Lung microvascular endothelial cell (primary cell): ENCODE results near the gene MYO1D. TPM values are rescaled to one million over a fixed set of nuclear protein-coding genes. Genes with fewer than 3 reads are reported as not detected.
"Not testable (repeated sequence)": the region's sequence is repeated elsewhere in the genome, so short reads cannot be mapped to it uniquely, and the experiment has no call there.

Source experiments
- DNase-seq, 2 donors: peaks; one replicate each; pipeline versions ENCODE4 v3.0.0 to v3.0.0-alpha.2; 2010; ENCODE audit warnings: low read depth in 2 of 2
- total RNA-seq: library from RNA; depleted of rRNA; stranded (reverse); fragments of >200 nt; gene quantifications from 2 replicates; pipeline ENCODE4 v1.2.1, GENCODE V29; 2014

The MYO1D gene
- total RNA-seq, 1 donor from 2014 or later = 56.3 TPM

DNA sequence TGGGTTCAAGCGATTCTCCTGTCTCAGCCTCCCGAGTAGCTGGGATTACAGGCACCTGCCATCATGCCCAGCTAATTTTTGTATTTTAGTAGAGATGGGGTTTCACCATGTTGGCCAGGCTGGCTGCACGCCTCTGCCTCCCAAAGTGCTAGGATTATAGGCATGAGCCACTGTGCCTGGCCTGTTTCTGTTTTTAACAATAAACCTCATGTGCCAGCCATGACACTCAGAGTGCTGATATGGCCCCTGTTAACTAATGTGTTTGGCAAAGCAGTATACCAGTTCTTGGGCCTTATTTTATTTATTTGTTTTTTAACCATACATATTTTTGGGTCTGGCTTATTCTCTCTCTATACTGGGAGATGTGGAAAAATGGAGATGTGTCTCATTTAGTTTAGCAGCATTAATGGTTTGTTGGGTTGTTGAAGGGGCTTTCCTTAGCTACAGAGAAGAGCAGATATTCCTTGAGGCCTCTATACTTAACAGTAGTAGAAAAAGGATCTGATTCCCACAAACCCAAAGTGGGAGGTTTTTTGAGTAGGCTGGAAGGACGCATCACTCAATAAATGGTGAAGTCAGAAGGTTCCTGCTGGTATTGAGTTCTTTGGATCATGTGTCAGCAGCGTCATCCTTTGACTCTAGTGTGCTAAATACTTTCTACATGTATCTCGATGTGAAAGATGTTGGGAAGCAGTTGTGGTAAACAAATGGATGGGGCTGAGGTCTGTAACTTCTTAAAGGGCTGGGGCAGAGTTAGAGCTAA lies 406.3 kb downstream of the MYO1D start:
- no peak for DNase-seq

DNA sequence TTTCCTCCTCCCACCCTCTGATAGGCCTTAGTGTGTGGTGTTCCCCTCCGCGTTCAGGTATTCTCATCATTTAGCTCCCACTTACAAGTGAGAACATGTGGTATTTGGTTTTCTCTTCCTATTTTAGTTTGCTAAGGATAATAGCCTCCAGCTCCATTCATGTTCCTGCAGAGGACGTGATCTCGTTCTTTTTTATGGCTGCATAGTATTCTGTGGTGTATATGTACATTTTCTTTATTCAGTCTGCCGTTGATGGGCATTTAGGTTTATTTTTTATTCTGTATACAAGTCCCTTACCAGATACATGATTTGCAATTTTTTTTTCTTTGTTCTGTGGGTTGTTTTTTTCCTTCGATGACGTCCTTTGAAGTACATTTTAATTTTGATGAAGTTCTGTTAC lies 409.0 kb downstream of the MYO1D start:
- no peak for DNase-seq

DNA sequence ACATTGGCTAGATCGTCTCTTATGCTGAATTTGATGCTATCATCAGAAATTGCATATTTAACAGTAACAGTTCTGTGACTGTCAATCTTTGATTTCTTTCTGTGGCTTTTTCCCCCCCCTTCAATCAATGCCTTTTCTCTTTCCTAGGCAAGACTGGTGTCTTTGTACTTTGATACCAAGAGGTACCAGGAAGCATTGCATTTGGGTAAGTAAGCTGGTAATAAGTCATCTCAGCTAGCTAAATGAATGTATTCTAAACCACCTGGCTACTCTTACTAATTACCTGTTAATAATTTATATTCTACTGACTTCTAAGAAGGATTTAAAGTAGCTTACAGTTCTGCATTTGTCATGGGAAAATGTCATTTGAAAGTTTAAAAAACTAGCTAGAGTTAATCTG lies 412.6 kb downstream of the MYO1D start:
- DNase-seq = no peak

DNA sequence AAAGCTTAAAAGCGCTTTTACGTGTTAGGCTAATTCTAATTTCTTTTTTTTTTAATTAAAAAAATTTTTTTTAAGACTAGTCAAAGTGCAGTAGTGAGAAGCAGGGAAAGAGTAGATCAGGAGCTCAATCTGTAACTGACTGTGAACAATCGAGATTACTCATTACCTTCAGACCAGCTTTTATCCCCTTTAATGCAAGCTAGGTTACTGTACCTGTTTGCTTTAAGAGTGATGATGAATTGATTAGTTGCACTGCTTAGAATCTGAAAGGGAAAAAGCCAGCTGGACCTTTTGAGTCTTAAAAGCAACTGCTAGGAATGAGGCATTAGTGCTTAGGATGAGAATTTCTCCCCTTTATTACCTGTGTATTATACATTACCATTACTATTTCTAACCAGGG lies 413.6 kb downstream of the MYO1D start:
- DNase-seq = no peak

DNA sequence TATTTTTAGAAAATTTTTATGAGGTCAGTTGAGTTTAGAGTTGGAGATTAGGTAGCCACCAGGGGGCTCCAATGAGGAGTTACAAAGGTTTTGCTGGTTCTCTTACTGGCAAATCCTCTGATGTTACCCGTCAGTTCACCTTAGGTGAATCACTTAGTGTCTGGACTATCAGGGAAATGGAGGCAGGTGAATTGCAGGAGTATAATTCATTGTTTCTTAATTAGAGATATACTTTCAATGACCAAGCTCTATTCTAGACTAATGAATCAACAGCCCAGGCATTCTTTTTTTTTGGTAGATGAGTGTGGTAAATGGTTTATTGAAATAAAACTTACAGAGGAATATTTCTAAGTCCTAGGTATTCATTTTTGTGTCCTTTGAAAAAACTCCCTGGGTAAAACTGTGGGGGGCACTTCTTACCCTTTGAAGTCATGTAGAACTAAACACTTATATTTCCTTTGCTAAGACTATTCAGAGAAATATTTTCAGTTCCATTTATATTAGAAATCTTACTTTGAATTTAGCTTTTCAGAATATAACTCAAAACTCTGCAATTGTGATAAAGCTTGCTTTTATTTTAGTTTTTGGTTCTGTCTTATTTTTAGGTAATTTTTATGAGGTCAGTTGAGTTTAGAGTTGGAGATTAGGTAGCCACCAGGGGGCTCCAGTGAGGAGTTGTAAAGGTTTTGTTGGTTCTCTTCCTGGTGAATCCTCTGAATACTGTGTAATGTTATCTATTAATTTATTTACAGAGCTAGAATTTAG lies 414.9 kb downstream of the MYO1D start:
- peak; percentile 73 to 80 for DNase-seq

DNA sequence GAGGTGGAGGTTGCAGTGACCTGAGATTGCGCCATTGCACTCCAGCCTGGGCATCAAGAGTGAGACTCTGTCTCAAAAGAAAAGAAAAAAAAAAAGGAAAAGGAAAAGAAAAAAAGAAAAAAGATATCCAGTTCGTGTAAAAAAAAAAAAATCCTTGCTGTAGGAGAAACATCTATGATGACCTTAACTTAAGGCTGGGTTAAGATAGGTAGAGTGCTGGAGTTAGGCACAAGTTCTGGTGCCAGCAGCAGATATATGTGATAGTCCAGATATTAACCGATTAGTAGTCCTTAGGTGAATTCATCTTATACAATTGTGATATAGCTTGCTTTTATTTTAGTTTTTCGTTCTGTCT lies 415.4 kb downstream of the MYO1D start:
- DNase-seq = no peak

DNA sequence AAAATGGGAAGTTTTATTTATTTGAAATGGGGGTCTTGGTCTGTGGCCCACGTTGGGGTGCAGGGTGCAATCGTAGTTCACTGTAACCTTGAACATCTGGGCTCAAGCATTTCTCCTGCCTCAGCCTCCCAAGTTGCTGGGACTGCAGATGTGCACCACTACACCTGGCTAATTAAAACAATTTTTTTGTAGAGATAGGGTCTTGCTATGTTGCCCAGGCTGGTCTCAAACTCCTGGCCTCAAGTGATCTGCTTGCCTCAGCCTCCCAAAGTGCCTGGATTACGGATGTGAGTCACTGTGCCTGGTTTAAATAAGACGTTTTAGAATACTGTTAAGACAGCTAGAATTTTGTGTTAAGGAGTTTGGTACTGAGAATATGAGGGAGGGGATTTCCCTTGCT lies 416.9 kb downstream of the MYO1D start:
- no peak for DNase-seq

DNA sequence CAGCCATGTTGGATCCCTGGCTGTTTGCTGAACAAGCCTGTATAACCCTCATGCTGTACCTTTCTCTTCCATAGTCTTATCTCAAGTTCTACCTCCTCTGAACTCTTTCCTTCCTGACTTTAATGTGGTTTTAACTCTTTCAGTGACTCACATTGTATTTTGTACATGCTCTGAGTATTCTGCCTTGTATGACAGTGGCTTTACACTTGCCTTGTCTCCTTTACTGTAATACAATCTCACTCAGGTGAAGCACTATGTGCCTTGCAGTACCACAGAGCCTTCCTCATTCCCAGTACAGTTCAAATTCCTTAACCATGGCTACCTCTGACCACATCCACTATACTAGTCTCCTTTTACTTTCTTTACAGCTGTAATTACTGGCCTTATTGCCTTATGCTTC lies 418.6 kb downstream of the MYO1D start:
- DNase-seq = no peak

DNA sequence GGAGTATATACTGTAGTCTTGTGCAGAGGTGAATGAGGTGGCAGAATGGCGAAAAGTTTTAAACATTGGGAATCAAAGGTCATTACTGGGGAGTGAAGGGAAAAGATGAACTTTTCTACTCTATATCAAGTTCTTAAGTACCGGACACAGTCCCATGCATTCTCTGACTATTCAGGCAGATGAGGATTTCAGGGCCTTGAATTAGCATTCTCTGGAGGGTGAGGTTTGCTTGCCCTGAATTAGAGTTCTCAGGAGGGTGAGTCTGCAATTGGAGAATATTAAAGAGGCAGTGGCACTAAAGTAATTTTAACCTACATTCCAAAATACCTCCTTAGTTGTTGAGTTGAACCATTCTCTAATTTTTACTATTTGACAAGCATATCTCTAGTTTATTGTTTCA lies 423.6 kb downstream of the MYO1D start:
- DNase-seq = no peak

DNA sequence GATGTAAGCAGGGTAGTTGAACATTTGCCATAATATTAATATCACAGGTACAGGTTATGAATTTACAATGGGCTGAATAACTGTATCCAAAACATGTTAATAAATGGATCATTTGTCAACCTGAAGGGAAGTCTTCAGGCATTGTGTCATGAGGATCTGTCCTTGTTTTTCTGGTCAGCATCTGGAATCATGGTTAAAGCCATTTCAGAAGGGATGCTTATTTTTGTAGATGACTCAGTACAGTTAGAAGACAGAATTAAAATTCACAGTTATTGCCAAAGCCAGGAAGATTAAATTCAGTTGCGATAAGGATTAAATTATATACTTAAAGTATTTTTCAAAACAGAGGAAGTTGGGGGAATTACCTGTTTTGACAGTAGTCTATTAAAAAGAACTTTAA lies 424.6 kb downstream of the MYO1D start:
- no peak for DNase-seq

DNA sequence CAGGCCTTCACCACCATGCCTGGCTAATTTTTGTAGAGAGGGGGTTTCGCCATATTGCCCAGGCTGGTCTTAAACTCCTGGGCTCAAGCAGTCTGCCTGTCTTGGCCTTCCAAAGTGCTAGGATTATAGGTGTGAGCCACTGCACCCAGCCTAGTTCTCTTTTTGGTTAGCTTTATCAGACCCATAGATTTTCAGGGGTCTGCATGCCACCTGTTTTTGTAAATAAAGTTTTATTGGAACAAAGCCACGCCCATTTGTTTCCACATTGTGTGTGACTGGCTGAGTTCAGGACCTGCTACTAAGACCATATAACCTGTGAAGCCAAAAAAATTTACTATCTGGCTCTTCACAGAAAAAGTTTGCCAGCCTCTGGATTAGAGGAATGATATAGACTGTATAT lies 425.0 kb downstream of the MYO1D start:
- DNase-seq = no peak

DNA sequence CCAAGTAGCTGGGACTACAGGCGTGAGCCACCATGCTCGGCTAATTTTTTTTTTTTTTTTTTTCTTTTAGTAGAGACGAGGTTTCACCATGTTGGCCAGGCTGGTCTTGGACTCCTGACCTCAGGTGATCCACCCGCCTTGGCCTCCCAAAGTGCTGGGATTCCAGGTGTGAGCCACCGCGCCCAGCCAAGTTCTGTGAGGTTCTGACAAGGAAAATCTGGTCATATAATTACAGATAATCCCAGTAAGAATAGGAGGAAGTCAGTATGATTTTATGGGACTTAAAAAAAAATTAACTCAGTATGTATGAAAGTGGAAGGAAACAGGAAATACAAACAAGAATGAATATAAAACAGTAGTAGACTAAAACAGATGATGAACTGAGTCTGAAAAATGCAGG lies 426.5 kb downstream of the MYO1D start:
- not testable (repeated sequence) for DNase-seq

DNA sequence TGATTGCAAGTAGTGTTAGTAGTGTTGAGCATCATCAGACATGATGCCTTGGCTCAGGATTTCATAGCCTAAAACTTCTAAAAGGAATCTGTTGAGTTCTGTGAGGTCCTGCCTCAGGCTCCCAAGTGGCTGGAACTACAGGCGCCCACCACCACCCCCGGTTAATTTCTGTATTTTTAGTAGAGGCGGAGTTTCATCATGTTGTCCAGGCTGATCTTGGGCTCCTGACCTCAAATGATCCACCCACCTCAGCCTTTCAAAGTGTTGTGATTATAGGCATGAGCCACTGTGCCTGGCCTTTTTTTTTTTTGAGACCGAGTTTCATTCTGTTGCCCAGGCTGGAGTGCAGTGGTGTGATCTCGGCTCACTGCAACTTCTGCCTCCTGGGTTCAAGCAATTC lies 427.0 kb downstream of the MYO1D start:
- no peak for DNase-seq

DNA sequence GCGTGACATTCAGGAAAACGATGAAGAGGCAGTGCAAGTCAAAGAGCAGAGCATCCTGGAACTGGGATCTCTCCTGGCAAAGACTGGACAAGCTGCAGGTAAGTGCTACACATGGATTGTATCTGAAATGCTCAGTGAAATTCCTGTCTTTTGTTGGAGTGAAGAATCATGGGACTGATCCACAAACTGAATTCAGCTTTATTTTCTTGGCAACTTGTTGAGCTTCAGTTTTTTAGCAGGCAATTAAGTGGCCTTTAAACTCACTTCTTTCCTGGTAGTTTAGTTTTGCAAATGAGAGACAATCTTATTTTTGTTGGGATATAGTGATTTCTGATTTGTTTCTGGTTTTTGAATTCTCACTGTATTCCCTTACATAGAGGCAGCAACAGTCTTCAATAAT lies 430.0 kb downstream of the MYO1D start:
- DNase-seq = no peak

DNA sequence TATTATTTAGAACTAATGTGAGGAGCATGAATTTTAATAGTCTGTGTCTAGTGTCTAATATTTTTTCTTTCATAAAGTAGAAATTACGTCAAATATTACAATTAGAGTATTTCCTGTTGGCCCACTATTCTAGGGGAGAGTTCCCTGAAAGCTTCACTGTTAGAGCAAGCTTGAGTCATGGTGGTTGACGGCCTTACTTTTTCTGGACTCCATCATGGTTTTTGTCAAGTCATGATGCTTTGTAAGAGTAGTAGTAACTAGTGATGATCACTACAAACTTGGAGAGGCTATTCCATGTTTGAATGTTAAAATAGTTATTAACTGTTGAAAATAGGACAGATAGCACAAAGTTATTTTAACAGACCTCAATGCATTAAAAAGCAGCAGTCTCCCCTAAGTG lies 431.0 kb downstream of the MYO1D start:
- peak; percentile 25 to 71 for DNase-seq

DNA sequence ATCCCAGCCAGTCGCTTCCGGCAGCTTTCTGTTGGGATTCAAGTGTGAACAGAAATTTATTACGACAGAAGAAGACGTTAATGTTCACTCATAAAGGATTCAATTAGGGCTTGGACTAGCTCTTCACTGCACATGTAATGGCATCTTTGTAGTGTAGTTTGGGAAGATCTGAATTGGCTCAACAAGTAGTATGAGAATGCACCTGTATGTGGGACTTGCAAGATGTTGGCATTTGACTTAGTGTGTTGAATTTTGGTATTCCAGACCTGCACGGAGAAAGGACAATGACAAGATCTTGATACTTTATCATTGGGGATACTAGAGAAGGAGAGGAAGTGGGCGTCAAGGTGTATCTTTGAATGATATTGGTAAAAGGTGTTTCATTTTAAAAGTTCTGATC lies 431.4 kb downstream of the MYO1D start:
- DNase-seq = no peak

DNA sequence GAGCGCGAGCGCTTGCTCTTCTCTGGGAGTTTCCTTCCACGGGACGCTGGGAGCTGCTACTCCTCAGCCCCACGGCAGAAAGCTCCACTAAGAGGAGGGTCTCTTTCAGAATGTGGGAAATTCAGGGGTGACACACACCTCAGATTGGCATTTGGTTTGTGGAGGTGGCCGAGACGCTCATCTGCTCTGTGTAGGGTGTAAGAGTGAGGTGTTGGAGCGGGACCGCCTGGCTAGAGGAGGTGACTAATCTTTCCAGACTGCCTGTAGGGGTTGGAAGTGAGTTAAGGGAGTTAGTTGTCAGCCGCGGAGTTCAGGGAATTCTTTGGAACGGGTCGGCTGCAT lies 431.9 kb downstream of the MYO1D start:
- DNase-seq = peak; percentile 52 to 80

DNA sequence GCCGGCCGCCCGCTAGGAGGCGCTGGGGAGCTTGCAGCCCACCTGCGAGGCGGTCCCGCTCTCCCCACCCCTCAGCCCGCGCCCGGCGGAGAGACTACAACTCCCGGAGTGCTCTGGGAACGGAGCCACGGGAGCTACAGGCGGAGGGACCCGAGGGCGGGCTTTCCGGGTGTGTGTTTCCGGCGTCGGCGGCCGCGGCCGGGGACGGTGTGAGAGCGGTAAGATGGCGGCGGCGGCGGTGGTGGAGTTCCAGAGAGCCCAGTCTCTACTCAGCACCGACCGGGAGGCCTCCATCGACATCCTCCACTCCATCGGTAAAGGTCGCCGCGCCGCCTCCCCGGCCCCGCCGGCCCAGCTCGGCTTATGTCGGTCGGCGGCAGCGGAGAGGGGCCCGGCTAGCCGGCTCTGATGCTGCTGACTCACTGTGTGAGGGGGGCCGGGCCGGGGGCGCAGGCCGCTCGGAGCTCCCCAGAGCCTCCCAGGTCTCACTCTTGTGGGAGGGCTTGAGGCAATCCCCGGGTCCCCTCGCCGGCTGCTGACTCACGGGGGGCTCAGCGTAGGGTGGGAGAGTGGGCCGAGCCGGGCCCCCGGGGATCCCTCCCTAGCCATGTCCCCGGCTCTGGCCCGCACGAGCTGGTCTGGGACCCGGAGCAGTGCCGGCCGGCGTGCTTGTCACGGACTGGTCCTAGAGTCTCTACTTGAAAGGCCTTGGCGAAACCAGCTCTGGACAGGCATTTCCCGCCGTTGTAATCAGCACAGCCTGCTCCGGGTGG lies 432.4 kb downstream of the MYO1D start, which contains the start of gene PSMD11:
PSMD11 (plus strand) TSS at position 210 of the 773 bp plus-strand sequence; CDS start at position 224, 14 bp downstream.
- DNase-seq = peak; percentile 96 to 99

DNA sequence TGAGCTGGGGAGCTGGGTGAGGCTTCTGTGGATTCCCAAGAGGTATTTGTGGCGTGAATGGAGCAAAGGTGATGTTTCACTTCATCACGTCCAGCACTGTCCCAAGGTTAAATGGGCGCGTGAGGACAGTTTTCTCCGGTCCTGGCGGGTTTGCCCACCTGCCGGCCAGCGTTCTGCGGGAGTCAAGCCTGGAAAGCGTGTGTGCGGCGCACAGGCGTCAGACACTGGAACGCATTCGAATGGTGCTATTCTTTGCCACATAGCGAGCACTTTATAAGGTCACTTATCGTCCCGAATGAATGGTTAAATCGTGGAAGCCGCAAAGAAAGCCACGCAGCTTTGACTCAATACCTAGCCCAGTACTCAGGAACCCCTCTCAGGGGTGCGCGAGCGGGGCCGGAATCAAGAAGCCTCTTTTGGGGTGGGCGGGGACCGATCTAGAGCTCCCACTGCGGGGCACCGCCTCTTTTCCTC lies 433.1 kb downstream of the MYO1D start:
- DNase-seq = no peak
